Smooth muscle cell (in vitro differentiated cells): ENCODE data around the gene COL4A2. TPM values are rescaled to one million over a fixed set of nuclear protein-coding genes. Genes with fewer than 3 reads are reported as not detected.
A peak's percentile ranks its signal among the peaks of the same experiment; 100 is the strongest.

Source experiments
- DNase-seq: peaks from one replicate; lab custom pipeline; 2025; ENCODE audit not compliant: unreplicated experiment; lab: John Stamatoyannopoulos, UW
- H2AFZ ChIP-seq: fragments of 200-600 bp; sonication (generic); 2 replicates; pipeline ENCODE4 v1.6.0; 2016; ENCODE audit warnings: antibody characterized with exemption, low read depth, mild to moderate bottlenecking
- H3F3A ChIP-seq: fragments of 200-600 bp; sonication (generic); 2 replicates; pipeline ENCODE4 v1.6.0; 2017; ENCODE audit warnings: antibody characterized with exemption, low read depth
- H3K27ac ChIP-seq: fragments of 200-600 bp; sonication (generic); 2 replicates; pipeline ENCODE4 v1.5.1; 2016; ENCODE audit warnings: low read depth, mild to moderate bottlenecking
- H3K27me3 ChIP-seq: fragments of 200-600 bp; sonication (generic); 2 replicates; pipeline ENCODE4 v1.6.1; 2016; ENCODE audit warnings: low read depth, mild to moderate bottlenecking
- H3K36me3 ChIP-seq: fragments of 200-600 bp; sonication (generic); 2 replicates; pipeline ENCODE4 v1.5.1; 2016; ENCODE audit warnings: low read depth
- H3K4me1 ChIP-seq: fragments of 200-600 bp; sonication (generic); 2 replicates; pipeline ENCODE4 v1.5.1; 2016; ENCODE audit warnings: low read depth
- H3K4me2 ChIP-seq: fragments of 200-600 bp; sonication (generic); 2 replicates; pipeline ENCODE4 v1.6.0; 2016; ENCODE audit warnings: mild to moderate bottlenecking
- H3K4me3 ChIP-seq: fragments of 200-600 bp; sonication (generic); 2 replicates; pipeline ENCODE4 v1.5.1; 2016; ENCODE audit warnings: mild to moderate bottlenecking
- H3K79me2 ChIP-seq: fragments of 200-600 bp; sonication (generic); 2 replicates; pipeline ENCODE4 v1.6.0; 2016; ENCODE audit warnings: low read depth, mild to moderate bottlenecking
- H3K9ac ChIP-seq: fragments of 200-600 bp; sonication (generic); 2 replicates; pipeline ENCODE4 v1.6.0; 2016; ENCODE audit warnings: low read depth
- H3K9me3 ChIP-seq: fragments of 200-600 bp; sonication (generic); replicated peaks from 2 replicates; pipeline ENCODE4 v1.5.1; 2016; ENCODE audit warnings: low read depth
- H4K20me1 ChIP-seq: fragments of 200-600 bp; sonication (generic); 2 replicates; pipeline ENCODE4 v1.6.0; 2016; ENCODE audit warnings: low read depth
- CTCF ChIP-seq: fragments of 200-600 bp; sonication (generic); IDR thresholded peaks from 2 replicates; pipeline ENCODE4 v1.5.1; 2017; ENCODE audit warnings: borderline replicate concordance, mild to moderate bottlenecking, antibody characterized with exemption; ENCODE audit not compliant: insufficient read depth, poor library complexity, severe bottlenecking
- WGBS: methylation state at CpG from one replicate; pipeline ENCODE4 v1.1.7; 2016; ENCODE audit warnings: low lambda C conversion rate; 5-methylcytosine and 5-hydroxymethylcytosine counted together
- polyA plus RNA-seq: library from polyadenylated mRNA; unstranded; fragments of >200 nt; fragmentation: Nextera tagmentation; extraction: Ambion mirVana; gene quantifications from 2 replicates; pipeline ENCODE4 v1.2.1, GENCODE V29; 2016
- total RNA-seq: library from RNA; depleted of rRNA; stranded (reverse); fragments of >200 nt; gene quantifications from 2 replicates; pipeline ENCODE4 v1.2.3, GENCODE V29; 2014

The COL4A2 gene
- total and polyA plus RNA-seq, 2 experiments from 2014 or later: 1,456 to 2,786 TPM

GRCh38 chr13:110273254-110273653, 33.8 kb upstream of the COL4A2 start:
- Histone ChIP-seq H3K9me3 (no peaks in the 10 kb centered on the region), H3K9ac (no peak overlapping the region), H3K4me3 (no peak overlapping the region), H3K27me3 (no peaks in the 10 kb centered on the region), H4K20me1 (peaks cover 100% of the 10 kb centered on the region), H3K4me2 (no peak overlapping the region), H3K36me3 (peaks cover 4% of the 10 kb centered on the region), H2AFZ (no peak overlapping the region), H3K27ac (peak overlapping the region; percentile 44), H3K4me1 (peaks cover 2% of the 10 kb centered on the region), H3K79me2 (peaks cover 100% of the 10 kb centered on the region), H3F3A (peaks cover 78% of the 10 kb centered on the region)
- 97% methylated on average over 6 of the region's 6 CpGs for WGBS
- DNase-seq: no peak
- no peak for TF ChIP-seq CTCF

GRCh38 chr13:110274687-110275086, 32.4 kb upstream of the COL4A2 start:
- H3K36me3 ChIP-seq: peaks cover 4% of the 10 kb centered on the region
- H3F3A ChIP-seq: peaks cover 77% of the 10 kb centered on the region
- TF ChIP-seq CTCF: no peak
- WGBS: 89% methylated on average over 5 of the region's 5 CpGs
- no peak for DNase-seq
- H3K27me3 ChIP-seq: no peaks in the 10 kb centered on the region
- no peaks in the 10 kb centered on the region for H3K4me1 ChIP-seq
- no peak overlapping the region for H3K4me3 ChIP-seq
- no peak overlapping the region for H3K4me2 ChIP-seq
- H3K9ac ChIP-seq: no peak overlapping the region
- H3K9me3 ChIP-seq: no peaks in the 10 kb centered on the region
- peak overlapping the region; percentile 58 for H3K27ac ChIP-seq
- H4K20me1 ChIP-seq: peaks cover 100% of the 10 kb centered on the region
- peaks cover 100% of the 10 kb centered on the region for H3K79me2 ChIP-seq
- no peak overlapping the region for H2AFZ ChIP-seq

GRCh38 chr13:110275931-110276552, 31.0 kb upstream of the COL4A2 start:
- H3K36me3 ChIP-seq: peaks cover 4% of the 10 kb centered on the region
- H3K4me1 ChIP-seq: no peaks in the 10 kb centered on the region
- H3K27me3 ChIP-seq: no peaks in the 10 kb centered on the region
- H3K9ac ChIP-seq: no peak overlapping the region
- no peak overlapping the region for H2AFZ ChIP-seq
- peaks cover 100% of the 10 kb centered on the region for H4K20me1 ChIP-seq
- H3K79me2 ChIP-seq: peaks cover 100% of the 10 kb centered on the region
- H3K4me2 ChIP-seq: no peak overlapping the region
- H3K4me3 ChIP-seq: no peak overlapping the region
- peak overlapping the region; percentile 58 for H3K27ac ChIP-seq
- H3K9me3 ChIP-seq: no peaks in the 10 kb centered on the region
- peaks cover 79% of the 10 kb centered on the region for H3F3A ChIP-seq
- no peak for TF ChIP-seq CTCF
- no peak for DNase-seq
- WGBS: 80% methylated on average over 16 of the region's 16 CpGs

GRCh38 chr13:110276553-110276950, 30.5 kb upstream of the COL4A2 start:
- peaks cover 78% of the 10 kb centered on the region for H3F3A ChIP-seq
- H3K27ac ChIP-seq: peak overlapping the region; percentile 58
- TF ChIP-seq CTCF: no peak
- H3K9me3 ChIP-seq: no peaks in the 10 kb centered on the region
- H3K9ac ChIP-seq: no peak overlapping the region
- H4K20me1 ChIP-seq: peaks cover 100% of the 10 kb centered on the region
- H3K36me3 ChIP-seq: peaks cover under 1% of the 10 kb centered on the region
- H3K4me3 ChIP-seq: no peak overlapping the region
- H3K79me2 ChIP-seq: peaks cover 100% of the 10 kb centered on the region
- no peak for DNase-seq
- H3K4me2 ChIP-seq: no peak overlapping the region
- no peaks in the 10 kb centered on the region for H3K27me3 ChIP-seq
- no peak overlapping the region for H2AFZ ChIP-seq
- no peaks in the 10 kb centered on the region for H3K4me1 ChIP-seq
- 93% methylated on average over 5 of the region's 5 CpGs for WGBS
